ENCODE results near the gene CT45A2.
"Not testable (repeated sequence)": the region's sequence is repeated elsewhere in the genome, so short reads cannot be mapped to it uniquely, and the experiment has no call there.

CT45A2 gene

GRCh38 chrX:135819912-135820311 lies at the start of gene CT45A2:
Gene CT45A2, minus strand, starts transcription at chrX:135820012. Its CDS starts 3,747 bp downstream, at chrX:135816265.
- DNase-seq (ENCODE audit: low read depth), result not testable (repeated sequence)

GRCh38 chrX:135854438-135854837 lies 34.6 kb upstream of the CT45A2 start, which contains the start of gene CT45A8:
Gene CT45A8, minus strand, starts transcription at chrX:135854538. Its CDS starts 3,755 bp downstream, at chrX:135850783.
- DNase-seq (ENCODE audit: low read depth), result not testable (repeated sequence)

- not testable (repeated sequence) for DNase-seq (ENCODE audit: low read depth)
Observed at GRCh38 chrX:135837180-135837579, 17.4 kb upstream of the CT45A2 start, which contains the start of gene CT45A7. Gene CT45A7, minus strand, starts transcription at chrX:135837280. Its CDS starts 3,747 bp downstream, at chrX:135833533.

GRCh38 chrX:135802687-135803086 lies 17.1 kb downstream of the CT45A2 start, which contains the start of gene CT45A6:
Gene CT45A6, minus strand, starts transcription at chrX:135802787. Its CDS starts 3,794 bp downstream, at chrX:135798993.
- not testable (repeated sequence) for DNase-seq (ENCODE audit: low read depth)

GRCh38 chrX:135785403-135785802 lies 34.4 kb downstream of the CT45A2 start, which contains the start of gene CT45A5:
Gene CT45A5, minus strand, starts transcription at chrX:135785503. Its CDS starts 3,774 bp downstream, at chrX:135781729.
- not testable (repeated sequence) for DNase-seq (ENCODE audit: low read depth)

- not testable (repeated sequence) for DNase-seq (ENCODE audit: low read depth)
Observed at GRCh38 chrX:135768091-135768490, 51.7 kb downstream of the CT45A2 start, which contains the start of gene CT45A3. Gene CT45A3, minus strand, starts transcription at chrX:135768191. Its CDS starts 3,747 bp downstream, at chrX:135764444.
